Upper lobe of left lung (tissue), 6 donors: ENCODE results near the gene CLDN12. TPM values are rescaled to one million over a fixed set of nuclear protein-coding genes. Genes with fewer than 3 reads are reported as not detected.

Experiments used
- ATAC-seq, 2 donors: fragments of 200-7000 bp; cut with Tn5 transposase; one replicate each; pipeline ENCODE4 v1.9.1; 2022; ENCODE audit warnings: mild to moderate bottlenecking in 2 of 2, moderate library complexity in 2 of 2; ENCODE audit not compliant: low FRiP score in 2 of 2
- DNase-seq, 2 donors: peaks; one replicate each; pipeline ENCODE4 v3.0.0-alpha.2; 2019 to 2020
- H3K27ac ChIP-seq, 4 donors: fragments of 200-600 bp; sonication (generic); one replicate each; pipeline ENCODE4 v1.5.1; 2016 to 2019
- H3K27me3 ChIP-seq, 4 donors: fragments of 200-600 bp; sonication (generic); one replicate each; pipeline ENCODE4 v1.5.1; 2017 to 2019
- H3K36me3 ChIP-seq, 4 donors: fragments of 200-600 bp; sonication (generic); one replicate each; pipeline ENCODE4 v1.5.1; 2016 to 2019
- H3K4me1 ChIP-seq, 4 donors: fragments of 200-600 bp; sonication (generic); one replicate each; pipeline ENCODE4 v1.5.1; 2018 to 2019
- H3K4me3 ChIP-seq, 4 donors: fragments of 200-600 bp; sonication (generic); one replicate each; pipeline ENCODE4 v1.5.1; 2017 to 2019; ENCODE audit warnings: mild to moderate bottlenecking in 2 of 4, moderate library complexity in 1 of 4
- H3K9me3 ChIP-seq, 4 donors: fragments of 200-600 bp; sonication (generic); one replicate each; pipeline ENCODE4 v1.5.1; 2018 to 2019
- CTCF ChIP-seq, 6 experiments: fragments of 450-650 bp in 4 of 6; fragments of 200-600 bp in 2 of 6; sonication (generic) in 2 of 6; IDR thresholded peaks; one replicate each; pipeline ENCODE4 v1.5.1; 2016 to 2019; ENCODE audit warnings: antibody characterized with exemption in 6 of 6
- EP300 ChIP-seq, 4 donors: sonication (generic); formaldehyde crosslinking; IDR thresholded peaks; one replicate each; pipeline ENCODE4 v1.5.1; 2017; ENCODE audit warnings: antibody characterized with exemption in 4 of 4, control low read depth in 2 of 4
- POLR2A ChIP-seq, 4 donors: fragments of 450-650 bp; IDR thresholded peaks; one replicate each; pipeline ENCODE4 v1.5.1; 2016 to 2017; ENCODE audit warnings: antibody characterized with exemption in 4 of 4, mild to moderate bottlenecking in 2 of 4
- POLR2AphosphoS5 ChIP-seq, 2 donors: sonication (generic); formaldehyde crosslinking; IDR thresholded peaks; one replicate each; pipeline ENCODE4 v1.5.1; 2017; ENCODE audit warnings: antibody characterized with exemption in 2 of 2
- WGBS, 2 donors: methylation state at CpG; one replicate each; pipeline ENCODE4 v1.1.5; 2017 to 2018; 5-methylcytosine and 5-hydroxymethylcytosine counted together
- total RNA-seq, 6 donors: library from RNA; depleted of rRNA in 4 of 6; stranded (reverse); fragments of >200 nt in 4 of 6; gene quantifications; one replicate each; pipeline versions ENCODE4 v1.1.0 to v1.2.1, GENCODE V29; 2016 to 2021
- donor health status: DM: no; HTN: no; CAD: no; lungs with moderate emphysema.
- donor health status: DM: no; HTN: yes; CAD: no; lungs with severe emphysema.

Gene CLDN12
- total RNA-seq, 6 donors from 2014 or later = 8.0 to 51.7 (median 28.1) TPM

GRCh38 chr7:90411510-90411909 is 8.2 kb downstream of the CLDN12 start:
- no peak for ATAC-seq
- 53 to 68% methylated on average over 2 of the region's 2 CpGs for WGBS, 2 donors
- H3K27ac ChIP-seq = no peak overlapping the region

GRCh38 chr7:90412458-90413184 is 9.4 kb downstream of the CLDN12 start:
- H3K9me3 ChIP-seq = no peaks in the 10 kb centered on the region
- H3K4me1 ChIP-seq = peaks cover 0 to 10% (median 4%) of the 10 kb centered on the region in 4 donors
- no peaks in the 10 kb centered on the region for H3K27me3 ChIP-seq
- ATAC-seq (peak in 1 of 2 donors; percentile 36), DNase-seq (peak in 1 of 2 donors; percentile 37)
- H3K4me3 ChIP-seq = no peak overlapping the region
- H3K27ac ChIP-seq = no peak overlapping the region
- TF ChIP-seq CTCF (IDR thresholded peaks at IDR 0.05) = peak in 2 of 6 experiments; percentile 26 to 27
- no peak for TF ChIP-seq POLR2AphosphoS5 (IDR thresholded peaks at IDR 0.05)
- WGBS, 2 donors = 89 to 94% methylated on average over 11 of the region's 11 CpGs
- H3K36me3 ChIP-seq = peaks cover 4 to 45% (median 17%) of the 10 kb centered on the region in 4 donors

More at GRCh38 chr7:90411510-90411909, 8.2 kb downstream of the CLDN12 start:
- peaks cover 0 to 10% (median 4%) of the 10 kb centered on the region in 4 donors for H3K4me1 ChIP-seq
- no peak overlapping the region for H3K4me3 ChIP-seq
- H3K27me3 ChIP-seq = no peaks in the 10 kb centered on the region
- no peak for DNase-seq
- no peak for TF ChIP-seq EP300 (IDR thresholded peaks at IDR 0.05)
- TF ChIP-seq CTCF (IDR thresholded peaks at IDR 0.05) = no peak
- TF ChIP-seq POLR2A (IDR thresholded peaks at IDR 0.05) = no peak
- no peak for TF ChIP-seq POLR2AphosphoS5 (IDR thresholded peaks at IDR 0.05)
- peaks cover 4 to 48% (median 17%) of the 10 kb centered on the region in 4 donors for H3K36me3 ChIP-seq
- H3K9me3 ChIP-seq = no peaks in the 10 kb centered on the region

GRCh38 chr7:90413185-90413528 is 9.9 kb downstream of the CLDN12 start:
- WGBS, 2 donors = 96 to 97% methylated on average over 2 of the region's 2 CpGs

DNA sequence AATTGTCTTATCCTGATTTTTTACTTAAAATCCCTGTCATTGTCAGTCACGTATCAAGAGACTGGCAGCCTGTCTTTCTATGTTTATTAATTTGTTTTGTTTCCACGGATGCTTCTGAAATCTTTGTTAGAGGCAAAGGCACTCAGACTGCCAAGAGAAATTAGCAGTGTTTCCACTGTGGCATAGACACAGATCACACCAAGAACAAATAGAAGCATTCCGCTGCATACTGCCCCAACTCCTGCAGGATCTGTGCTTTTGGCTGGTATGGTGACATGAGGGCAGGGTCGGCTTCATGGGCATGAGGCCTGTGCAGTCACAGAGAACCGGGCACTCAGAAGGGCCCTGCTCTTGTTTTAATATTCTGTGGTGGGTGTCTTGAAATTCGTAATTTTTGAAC is 18.4 kb downstream of the CLDN12 start:
- ATAC-seq (no peak), DNase-seq (no peak)
- no peaks in the 10 kb centered on the region for H3K36me3 ChIP-seq
- 83 to 84% methylated on average over 6 of the region's 6 CpGs for WGBS, 2 donors
- H3K4me1 ChIP-seq = no peaks in the 10 kb centered on the region
- no peak overlapping the region for H3K27ac ChIP-seq
- no peak for TF ChIP-seq POLR2A (IDR thresholded peaks at IDR 0.05)
- no peak for TF ChIP-seq POLR2AphosphoS5 (IDR thresholded peaks at IDR 0.05)
- no peak for TF ChIP-seq EP300 (IDR thresholded peaks at IDR 0.05)
- no peak for TF ChIP-seq CTCF (IDR thresholded peaks at IDR 0.05)
- no peaks in the 10 kb centered on the region for H3K27me3 ChIP-seq
- H3K4me3 ChIP-seq = no peak overlapping the region
- no peaks in the 10 kb centered on the region for H3K9me3 ChIP-seq

More at GRCh38 chr7:90413185-90413528, 9.9 kb downstream of the CLDN12 start:
- TF ChIP-seq CTCF (IDR thresholded peaks at IDR 0.05) = no peak
- TF ChIP-seq POLR2AphosphoS5 (IDR thresholded peaks at IDR 0.05) = no peak
- no peak for TF ChIP-seq EP300 (IDR thresholded peaks at IDR 0.05)
- no peak for TF ChIP-seq POLR2A (IDR thresholded peaks at IDR 0.05)
- Histone ChIP-seq H3K27me3 (no peaks in the 10 kb centered on the region), H3K4me3 (no peak overlapping the region), H3K4me1 (peaks cover 0 to 10% (median 4%) of the 10 kb centered on the region in 4 donors), H3K36me3 (peaks cover 4 to 45% (median 16%) of the 10 kb centered on the region in 4 donors), H3K27ac (no peak overlapping the region), H3K9me3 (no peaks in the 10 kb centered on the region)
- DNase-seq (no peak), ATAC-seq (no peak)

DNA sequence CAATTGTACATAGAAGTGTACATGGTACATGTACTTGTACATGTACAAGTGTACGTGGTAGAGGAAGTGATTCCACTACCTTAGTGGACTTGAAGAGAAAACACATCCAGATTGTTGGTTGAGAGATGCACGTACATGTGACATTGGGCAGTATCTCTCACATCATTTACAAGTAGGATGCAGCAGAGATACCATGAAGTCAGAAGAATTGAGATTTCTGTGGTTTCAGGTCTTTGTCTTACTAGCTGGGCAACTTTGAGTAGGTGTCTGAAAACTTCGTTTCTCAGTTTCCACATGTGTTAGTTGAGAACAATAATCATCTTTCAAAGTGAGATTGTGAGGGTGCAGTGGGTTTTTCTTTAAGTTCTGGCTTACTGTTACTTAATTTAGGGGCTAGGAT is 21.5 kb downstream of the CLDN12 start:
- 78 to 88% methylated on average over 3 of the region's 3 CpGs for WGBS, 2 donors
- no peaks in the 10 kb centered on the region for H3K36me3 ChIP-seq
- no peak overlapping the region for H3K27ac ChIP-seq
- TF ChIP-seq POLR2AphosphoS5 (IDR thresholded peaks at IDR 0.05) (no peak), CTCF (IDR thresholded peaks at IDR 0.05) (no peak), EP300 (IDR thresholded peaks at IDR 0.05) (no peak), POLR2A (IDR thresholded peaks at IDR 0.05) (no peak)
- no peaks in the 10 kb centered on the region for H3K27me3 ChIP-seq
- no peaks in the 10 kb centered on the region for H3K9me3 ChIP-seq
- ATAC-seq (no peak), DNase-seq (no peak)
- H3K4me1 ChIP-seq = no peaks in the 10 kb centered on the region
- no peak overlapping the region for H3K4me3 ChIP-seq
